Measurements from ENCODE around the gene UBA3. TPM values are rescaled to one million over a fixed set of nuclear protein-coding genes. Genes with fewer than 3 reads are reported as not detected.

The UBA3 gene
- total and polyA plus RNA-seq, 2 experiments from 2014 or later = 43.3 to 59.8 TPM

DNA sequence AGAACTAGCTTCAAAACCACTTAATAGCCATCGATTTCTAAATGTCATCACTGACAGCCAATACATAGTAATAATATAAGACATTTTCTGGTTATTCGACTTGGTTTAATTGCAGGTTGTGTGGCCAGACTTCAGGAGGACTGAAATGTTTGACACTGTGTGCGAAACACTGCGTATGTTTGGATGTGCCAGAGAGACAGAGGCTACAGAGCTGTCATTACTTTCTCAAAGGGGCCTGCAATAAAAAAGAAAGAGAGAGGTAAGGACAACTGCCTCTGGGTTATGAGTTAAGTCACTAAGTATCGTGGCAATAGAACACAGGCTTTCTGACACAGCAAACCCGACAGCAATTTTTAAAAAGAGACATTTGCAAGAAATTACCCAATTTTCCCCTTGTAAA is 41.3 kb upstream of the UBA3 start:
- no peaks in the 10 kb centered on the region for H3K79me2 ChIP-seq
- H3K27ac ChIP-seq = no peak overlapping the region
- no peaks in the 10 kb centered on the region for H3K36me3 ChIP-seq (replicated peaks; ENCODE audit: insufficient read depth, low read depth)
- DNase-seq (ENCODE audit: low spot score) = no peak
- H3K9me2 ChIP-seq (replicated peaks; ENCODE audit: insufficient read depth) = no peaks in the 10 kb centered on the region
- no peaks in the 10 kb centered on the region for H3K4me1 ChIP-seq (ENCODE audit: insufficient read depth)
- H4K20me1 ChIP-seq (ENCODE audit: insufficient read depth, poor library complexity, severe bottlenecking) = no peaks in the 10 kb centered on the region
- H2AFZ ChIP-seq = no peak overlapping the region
- H3K9me3 ChIP-seq (ENCODE audit: low read depth) = no peaks in the 10 kb centered on the region
- H3K4me2 ChIP-seq = no peak overlapping the region
- no peaks in the 10 kb centered on the region for H3K27me3 ChIP-seq
- TF ChIP-seq, protein P1, sequence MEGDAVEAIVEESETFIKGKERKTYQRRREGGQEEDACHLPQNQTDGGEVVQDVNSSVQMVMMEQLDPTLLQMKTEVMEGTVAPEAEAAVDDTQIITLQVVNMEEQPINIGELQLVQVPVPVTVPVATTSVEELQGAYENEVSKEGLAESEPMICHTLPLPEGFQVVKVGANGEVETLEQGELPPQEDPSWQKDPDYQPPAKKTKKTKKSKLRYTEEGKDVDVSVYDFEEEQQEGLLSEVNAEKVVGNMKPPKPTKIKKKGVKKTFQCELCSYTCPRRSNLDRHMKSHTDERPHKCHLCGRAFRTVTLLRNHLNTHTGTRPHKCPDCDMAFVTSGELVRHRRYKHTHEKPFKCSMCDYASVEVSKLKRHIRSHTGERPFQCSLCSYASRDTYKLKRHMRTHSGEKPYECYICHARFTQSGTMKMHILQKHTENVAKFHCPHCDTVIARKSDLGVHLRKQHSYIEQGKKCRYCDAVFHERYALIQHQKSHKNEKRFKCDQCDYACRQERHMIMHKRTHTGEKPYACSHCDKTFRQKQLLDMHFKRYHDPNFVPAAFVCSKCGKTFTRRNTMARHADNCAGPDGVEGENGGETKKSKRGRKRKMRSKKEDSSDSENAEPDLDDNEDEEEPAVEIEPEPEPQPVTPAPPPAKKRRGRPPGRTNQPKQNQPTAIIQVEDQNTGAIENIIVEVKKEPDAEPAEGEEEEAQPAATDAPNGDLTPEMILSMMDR (IDR thresholded peaks at IDR 0.05; ENCODE audit: poor library complexity) = no peak
- H3K4me3 ChIP-seq = no peak overlapping the region
- 85% methylated on average over 6 of the region's 6 CpGs for WGBS (ENCODE audit: low lambda C conversion rate, missing lambda C conversion rate)

DNA sequence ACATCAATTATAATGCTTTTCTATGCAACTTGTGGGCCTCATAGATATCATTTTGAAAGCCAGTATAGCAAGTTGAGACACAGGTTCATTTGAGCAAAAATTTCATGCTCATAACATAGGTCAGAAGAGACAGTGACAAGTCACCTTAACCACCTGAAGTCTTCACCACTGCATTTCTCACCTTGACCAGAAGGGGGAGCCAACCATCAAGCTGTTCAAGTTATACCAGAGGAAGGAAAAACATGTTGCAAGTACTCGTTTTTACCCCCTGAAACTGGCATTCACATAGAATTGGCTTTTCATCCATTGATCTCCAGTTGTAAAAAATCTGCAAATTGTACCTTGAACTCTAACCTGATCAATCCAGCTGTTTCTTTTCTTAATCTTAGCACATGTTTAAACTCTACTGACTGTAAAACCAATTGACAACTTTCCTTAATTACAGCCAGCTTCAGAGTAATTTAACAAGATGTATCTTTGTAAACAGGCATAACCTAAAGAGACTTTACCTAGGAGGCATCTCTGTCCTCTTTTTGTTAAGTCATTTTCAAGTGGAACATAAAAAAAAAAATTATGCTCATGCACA is 40.8 kb upstream of the UBA3 start:
- Histone ChIP-seq H3K27ac (no peak overlapping the region), H3K4me2 (no peak overlapping the region), H3K9me2 (replicated peaks; ENCODE audit: insufficient read depth) (no peaks in the 10 kb centered on the region), H3K9me3 (ENCODE audit: low read depth) (no peaks in the 10 kb centered on the region), H3K27me3 (no peaks in the 10 kb centered on the region), H3K79me2 (no peaks in the 10 kb centered on the region), H2AFZ (no peak overlapping the region), H3K36me3 (replicated peaks; ENCODE audit: insufficient read depth, low read depth) (no peaks in the 10 kb centered on the region), H3K4me1 (ENCODE audit: insufficient read depth) (no peaks in the 10 kb centered on the region), H3K4me3 (no peak overlapping the region), H4K20me1 (ENCODE audit: insufficient read depth, poor library complexity, severe bottlenecking) (no peaks in the 10 kb centered on the region)
- WGBS (ENCODE audit: low lambda C conversion rate, missing lambda C conversion rate) = 5% methylated on average over 1 of the region's 1 CpG
- peak; percentile 83 for DNase-seq (ENCODE audit: low spot score)
- TF ChIP-seq, protein P1 (IDR thresholded peaks at IDR 0.05; ENCODE audit: poor library complexity) = peak; percentile 87
- TF ChIP-seq EZH2 (IDR thresholded peaks at IDR 0.05; ENCODE audit: borderline replicate concordance) = no peak

DNA sequence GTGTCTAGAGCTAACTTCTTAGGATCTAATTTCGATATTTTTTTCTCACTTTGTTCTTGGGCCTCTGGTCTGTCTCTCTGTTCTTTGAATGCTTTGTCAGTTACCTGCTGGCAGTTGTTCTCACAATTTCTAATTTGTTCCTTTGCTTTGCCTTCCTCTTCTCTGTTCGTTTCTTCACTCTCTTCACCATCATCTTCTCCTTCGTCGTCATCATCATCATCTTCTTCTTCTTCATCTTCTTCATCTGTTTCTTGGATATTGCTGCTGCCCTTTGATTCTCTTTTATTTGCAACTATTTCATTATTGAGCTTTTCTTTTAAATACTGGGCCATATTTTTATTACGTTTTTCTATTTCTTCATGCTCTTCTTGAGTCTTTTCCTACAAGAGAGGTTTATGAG is 39.5 kb upstream of the UBA3 start:
- no peaks in the 10 kb centered on the region for H4K20me1 ChIP-seq (ENCODE audit: insufficient read depth, poor library complexity, severe bottlenecking)
- no peak for TF ChIP-seq EZH2phosphoT487 (IDR thresholded peaks at IDR 0.05; ENCODE audit: low read depth, severe bottlenecking, unreplicated experiment)

DNA sequence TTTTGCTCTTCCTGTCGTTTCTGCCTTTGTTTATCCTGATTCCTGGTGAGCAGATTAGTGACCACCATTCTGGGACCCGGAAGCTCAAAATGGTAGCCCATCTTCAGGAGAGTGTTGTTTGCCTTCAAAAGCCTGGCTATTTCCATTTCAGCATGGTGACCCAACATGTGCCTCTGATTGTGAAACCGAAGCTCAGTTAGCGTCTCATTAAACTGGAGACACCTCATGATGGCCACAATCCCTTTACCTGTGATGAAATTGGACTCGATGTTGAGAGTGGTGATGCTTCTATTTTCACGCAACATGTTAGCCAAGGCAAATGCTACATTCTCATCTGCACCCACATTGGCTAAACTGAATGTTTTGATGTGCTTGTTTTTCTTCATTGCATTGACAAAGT is 39.0 kb upstream of the UBA3 start:
- H3K27ac ChIP-seq = no peak overlapping the region
- H3K9me3 ChIP-seq (ENCODE audit: low read depth) = no peaks in the 10 kb centered on the region
- H3K79me2 ChIP-seq = no peaks in the 10 kb centered on the region
- no peak for DNase-seq (ENCODE audit: low spot score)
- H3K4me1 ChIP-seq (ENCODE audit: insufficient read depth) = no peaks in the 10 kb centered on the region
- H3K9me2 ChIP-seq (replicated peaks; ENCODE audit: insufficient read depth) = no peaks in the 10 kb centered on the region
- no peaks in the 10 kb centered on the region for H4K20me1 ChIP-seq (ENCODE audit: insufficient read depth, poor library complexity, severe bottlenecking)
- H3K4me2 ChIP-seq = no peak overlapping the region
- WGBS (ENCODE audit: low lambda C conversion rate, missing lambda C conversion rate) = 89% methylated on average over 6 of the region's 6 CpGs
- H3K4me3 ChIP-seq = no peak overlapping the region
- no peak for TF ChIP-seq EZH2 (IDR thresholded peaks at IDR 0.05; ENCODE audit: borderline replicate concordance)
- TF ChIP-seq, protein P1 (IDR thresholded peaks at IDR 0.05; ENCODE audit: poor library complexity) = no peak
- TF ChIP-seq EZH2phosphoT487 (IDR thresholded peaks at IDR 0.05; ENCODE audit: low read depth, severe bottlenecking, unreplicated experiment) = no peak
- no peaks in the 10 kb centered on the region for H3K27me3 ChIP-seq
- no peak overlapping the region for H2AFZ ChIP-seq
- H3K36me3 ChIP-seq (replicated peaks; ENCODE audit: insufficient read depth, low read depth) = no peaks in the 10 kb centered on the region

More for the DNA sequence above, 39.5 kb upstream of the UBA3 start:
- no peaks in the 10 kb centered on the region for H3K36me3 ChIP-seq (replicated peaks; ENCODE audit: insufficient read depth, low read depth)
- no peaks in the 10 kb centered on the region for H3K27me3 ChIP-seq
- no peaks in the 10 kb centered on the region for H3K9me3 ChIP-seq (ENCODE audit: low read depth)
- H3K4me2 ChIP-seq = no peak overlapping the region
- no peaks in the 10 kb centered on the region for H3K4me1 ChIP-seq (ENCODE audit: insufficient read depth)
- H3K4me3 ChIP-seq = no peak overlapping the region
- H3K9me2 ChIP-seq (replicated peaks; ENCODE audit: insufficient read depth) = no peaks in the 10 kb centered on the region
- no peak for DNase-seq (ENCODE audit: low spot score)
- no peaks in the 10 kb centered on the region for H3K79me2 ChIP-seq
- 93% methylated on average over 5 of the region's 5 CpGs for WGBS (ENCODE audit: low lambda C conversion rate, missing lambda C conversion rate)
- H3K27ac ChIP-seq = no peak overlapping the region
- H2AFZ ChIP-seq = no peak overlapping the region

Data from hepatocyte (in vitro differentiated cells).